Measurements from ENCODE around the gene SLC10A1.

SLC10A1 gene

GRCh38 chr14:69808919-69809808 is 12.1 kb upstream of the SLC10A1 start:
- DNase-seq: peak; percentile 16

- no peak for DNase-seq
Measured at GRCh38 chr14:69807192-69807591, 10.2 kb upstream of the SLC10A1 start.

GRCh38 chr14:69804902-69805301 is 7.9 kb upstream of the SLC10A1 start:
- no peak for DNase-seq

GRCh38 chr14:69803753-69804152 is 6.7 kb upstream of the SLC10A1 start:
- no peak for DNase-seq

- no peak for DNase-seq
Measured at GRCh38 chr14:69798339-69798735, 1.3 kb upstream of the SLC10A1 start.

- no peak for DNase-seq
Measured at GRCh38 chr14:69797573-69798338, 715 bp upstream of the SLC10A1 start.

- no peak for DNase-seq
Measured at GRCh38 chr14:69795691-69796090, 1.4 kb downstream of the SLC10A1 start.

- no peak for DNase-seq
Measured at GRCh38 chr14:69794791-69795190, 2.2 kb downstream of the SLC10A1 start.

- no peak for DNase-seq
Measured at GRCh38 chr14:69792887-69793421, 4.1 kb downstream of the SLC10A1 start.

GRCh38 chr14:69789118-69789640 is 7.9 kb downstream of the SLC10A1 start:
- no peak for DNase-seq

GRCh38 chr14:69786603-69787002 is 10.4 kb downstream of the SLC10A1 start:
- no peak for DNase-seq

- DNase-seq: no peak
Measured at GRCh38 chr14:69784942-69785341, 12.1 kb downstream of the SLC10A1 start.

- no peak for DNase-seq
Measured at GRCh38 chr14:69780952-69781351, 16.1 kb downstream of the SLC10A1 start.

GRCh38 chr14:69780092-69780491 is 16.9 kb downstream of the SLC10A1 start:
- no peak for DNase-seq

GRCh38 chr14:69779088-69779487 is 18.0 kb downstream of the SLC10A1 start:
- DNase-seq: no peak

- DNase-seq: no peak
Measured at GRCh38 chr14:69776875-69777453, 20.1 kb downstream of the SLC10A1 start.

GRCh38 chr14:69775012-69775411 is 22.0 kb downstream of the SLC10A1 start:
- no peak for DNase-seq

- no peak for DNase-seq
Measured at GRCh38 chr14:69773571-69774276, 23.3 kb downstream of the SLC10A1 start.

- DNase-seq: no peak
Measured at GRCh38 chr14:69772082-69773017, 24.7 kb downstream of the SLC10A1 start.

GRCh38 chr14:69771136-69771535 is 25.9 kb downstream of the SLC10A1 start:
- no peak for DNase-seq

- no peak for DNase-seq
Measured at GRCh38 chr14:69770559-69770958, 26.5 kb downstream of the SLC10A1 start.

Measured in NCI-H1105 (cell line).